GM21619 (cell line): Measurements from ENCODE around the gene ELMO2.
A peak's percentile ranks its signal among the peaks of the same experiment; 100 is the strongest.

Experiments
- ATAC-seq: cut with Tn5 transposase; IDR thresholded peaks from one replicate; pipeline ENCODE4 v1.9.1; 2021; ENCODE audit not compliant: unreplicated experiment

The ELMO2 gene

GRCh38 chr20:46406200-46406985 lies at the start of gene ELMO2:
ELMO2 (minus strand) TSS chr20:46406615; CDS start chr20:46394482, 12,133 bp downstream.
- peak; percentile 85 for ATAC-seq

GRCh38 chr20:46455729-46456128 lies 49.3 kb upstream of the ELMO2 start:
- no peak for ATAC-seq

- no peak for ATAC-seq
Measured at GRCh38 chr20:46446851-46447250, 40.4 kb upstream of the ELMO2 start.

GRCh38 chr20:46439837-46440236 lies 33.4 kb upstream of the ELMO2 start:
- no peak for ATAC-seq

GRCh38 chr20:46438156-46438750 lies 31.8 kb upstream of the ELMO2 start:
- ATAC-seq, result no peak

- no peak for ATAC-seq
Measured at GRCh38 chr20:46435146-46435545, 28.7 kb upstream of the ELMO2 start.

GRCh38 chr20:46434597-46434996 lies 28.2 kb upstream of the ELMO2 start:
- ATAC-seq, result no peak

- ATAC-seq, result no peak
Measured at GRCh38 chr20:46433051-46433450, 26.6 kb upstream of the ELMO2 start.

GRCh38 chr20:46430921-46431712 lies 24.7 kb upstream of the ELMO2 start:
- no peak for ATAC-seq

GRCh38 chr20:46427384-46427783 lies 21.0 kb upstream of the ELMO2 start:
- ATAC-seq, result no peak

- no peak for ATAC-seq
Measured at GRCh38 chr20:46423882-46424482, 17.6 kb upstream of the ELMO2 start.

- ATAC-seq, result no peak
Measured at GRCh38 chr20:46423342-46423741, 16.9 kb upstream of the ELMO2 start.

- no peak for ATAC-seq
Measured at GRCh38 chr20:46420878-46421277, 14.5 kb upstream of the ELMO2 start.

GRCh38 chr20:46419882-46420281 lies 13.5 kb upstream of the ELMO2 start:
- no peak for ATAC-seq

- ATAC-seq, result no peak
Measured at GRCh38 chr20:46416839-46417238, 10.4 kb upstream of the ELMO2 start.

GRCh38 chr20:46416421-46416820 lies 10.0 kb upstream of the ELMO2 start:
- ATAC-seq, result no peak

GRCh38 chr20:46415773-46416172 lies 9.4 kb upstream of the ELMO2 start:
- no peak for ATAC-seq

- no peak for ATAC-seq
Measured at GRCh38 chr20:46414608-46415007, 8.2 kb upstream of the ELMO2 start.

GRCh38 chr20:46411637-46412036 lies 5.2 kb upstream of the ELMO2 start:
- ATAC-seq, result no peak

GRCh38 chr20:46408281-46408731 lies 1.9 kb upstream of the ELMO2 start:
- ATAC-seq, result no peak

GRCh38 chr20:46407671-46407996 lies 1.2 kb upstream of the ELMO2 start:
- ATAC-seq, result no peak
